GM18907 (cell line): ENCODE results near the gene EIF1AD.
"Not testable (repeated sequence)": the region's sequence is repeated elsewhere in the genome, so short reads cannot be mapped to it uniquely, and the experiment has no call there.

Experiments
- ATAC-seq: cut with Tn5 transposase; IDR thresholded peaks from one replicate; pipeline ENCODE4 v1.9.1; 2021; ENCODE audit warnings: mild to moderate bottlenecking, moderate library complexity; ENCODE audit not compliant: unreplicated experiment

Gene EIF1AD

GRCh38 chr11:66022401-66023185 lies 20.6 kb upstream of the EIF1AD start:
- no peak for ATAC-seq

GRCh38 chr11:66020618-66021357 lies 18.8 kb upstream of the EIF1AD start:
- ATAC-seq: no peak

- ATAC-seq: no peak
Measured at GRCh38 chr11:66020212-66020611, 18.3 kb upstream of the EIF1AD start.

- ATAC-seq: no peak
Measured at GRCh38 chr11:66017321-66017720, 15.4 kb upstream of the EIF1AD start.

- no peak for ATAC-seq
Measured at GRCh38 chr11:66016793-66017177, 14.8 kb upstream of the EIF1AD start.

- ATAC-seq: no peak
Measured at GRCh38 chr11:66015936-66016792, 14.2 kb upstream of the EIF1AD start.

- ATAC-seq: no peak
Measured at GRCh38 chr11:66015454-66015881, 13.5 kb upstream of the EIF1AD start.

GRCh38 chr11:66014804-66015453 lies 13.0 kb upstream of the EIF1AD start:
- no peak for ATAC-seq

GRCh38 chr11:66013762-66014100 lies 11.8 kb upstream of the EIF1AD start:
- no peak for ATAC-seq

- no peak for ATAC-seq
Measured at GRCh38 chr11:66012946-66013761, 11.2 kb upstream of the EIF1AD start.

- no peak for ATAC-seq
Measured at GRCh38 chr11:66012371-66012945, 10.5 kb upstream of the EIF1AD start.

- ATAC-seq: no peak
Measured at GRCh38 chr11:66011785-66012303, 9.9 kb upstream of the EIF1AD start, which contains the start of gene CST6. Gene CST6 (plus strand): TSS chr11:66012008. CDS start chr11:66012045, 37 bp downstream.

GRCh38 chr11:66011239-66011784 lies 9.4 kb upstream of the EIF1AD start:
- no peak for ATAC-seq

GRCh38 chr11:66010036-66010435 lies 8.1 kb upstream of the EIF1AD start:
- ATAC-seq: not testable (repeated sequence)

GRCh38 chr11:66008468-66009101 lies 6.6 kb upstream of the EIF1AD start:
- ATAC-seq: no peak

GRCh38 chr11:66008095-66008467 lies 6.1 kb upstream of the EIF1AD start:
- ATAC-seq: no peak

GRCh38 chr11:66007201-66007634 lies 5.3 kb upstream of the EIF1AD start:
- no peak for ATAC-seq

- ATAC-seq: no peak
Measured at GRCh38 chr11:66006891-66007176, 4.9 kb upstream of the EIF1AD start.
